ENCODE results near the gene CDC20. TPM values are rescaled to one million over a fixed set of nuclear protein-coding genes. Genes with fewer than 3 reads are reported as not detected.

CDC20 gene
- total and polyA plus RNA-seq, 4 donors: 3.6 to 6.1 (median 5.2) TPM

DNA sequence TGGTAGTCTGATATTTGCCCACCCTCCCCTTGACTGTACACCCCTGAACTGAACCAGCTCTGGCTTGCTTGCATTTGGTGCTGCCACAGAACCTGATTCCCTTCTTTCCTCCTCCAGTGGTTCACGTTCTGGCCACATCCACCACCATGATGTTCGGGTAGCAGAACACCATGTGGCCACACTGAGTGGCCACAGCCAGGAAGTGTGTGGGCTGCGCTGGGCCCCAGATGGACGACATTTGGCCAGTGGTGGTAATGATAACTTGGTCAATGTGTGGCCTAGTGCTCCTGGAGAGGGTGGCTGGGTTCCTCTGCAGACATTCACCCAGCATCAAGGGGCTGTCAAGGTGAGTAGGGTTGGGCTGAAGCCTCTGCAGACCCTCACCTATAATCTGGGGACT, 1.8 kb downstream of the CDC20 start:
- 70 to 79% methylated on average over 4 of the region's 4 CpGs for WGBS, 2 donors
- no peak overlapping the region for H3K9ac ChIP-seq (ENCODE audit: insufficient read depth in 1 of 2, low read length in 2 of 2)

DNA sequence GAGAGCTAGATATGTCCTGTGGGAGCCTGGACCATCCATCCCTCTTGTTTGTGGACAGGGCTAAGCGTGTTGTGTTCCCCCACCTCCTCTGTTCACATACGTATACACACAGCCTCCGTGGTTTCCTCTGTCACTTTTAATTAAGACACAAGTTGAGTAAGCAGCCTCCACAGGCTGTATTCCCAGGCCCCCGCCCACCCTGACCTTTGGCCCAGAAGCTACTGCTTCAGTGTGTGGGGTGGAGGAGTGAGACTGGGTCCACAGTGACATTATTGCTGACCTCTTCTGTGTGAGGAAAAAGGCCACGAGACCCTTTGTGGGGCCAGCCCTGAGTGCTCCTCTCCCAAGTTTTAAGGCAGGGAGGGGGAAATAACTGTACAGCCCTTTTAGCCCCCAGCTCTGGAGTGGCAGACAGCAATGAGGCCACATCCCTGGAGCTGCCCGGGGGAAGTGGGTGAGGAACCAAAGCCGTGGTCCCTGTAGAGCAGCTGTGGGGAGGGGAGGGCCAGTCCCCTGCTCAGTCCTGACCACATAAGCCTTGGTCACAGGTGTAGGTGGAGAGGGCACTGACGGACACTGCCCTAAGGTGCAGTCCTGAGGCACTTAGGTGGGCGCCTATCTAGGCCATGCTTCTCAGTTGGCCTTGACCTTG, 4.6 kb downstream of the CDC20 start:
- no peaks in the 10 kb centered on the region for H3K27me3 ChIP-seq (ENCODE audit: control insufficient read depth in 3 of 3, insufficient read depth in 3 of 3, low read length in 2 of 3)
- WGBS, 2 donors: 67 to 70% methylated on average over 9 of the region's 9 CpGs
- H3K9ac ChIP-seq (ENCODE audit: insufficient read depth in 1 of 2, low read length in 2 of 2): no peak overlapping the region
- peaks cover 11 to 40% (median 29%) of the 10 kb centered on the region in 4 donors for H3K36me3 ChIP-seq (ENCODE audit: control insufficient read depth in 4 of 4, insufficient read depth in 4 of 4, low read length in 4 of 4)
- ATAC-seq (ENCODE audit: insufficient read depth, low FRiP score) (no peak), DNase-seq (no peak)
- H3K27ac ChIP-seq (ENCODE audit: low read depth in 1 of 2, low read length in 1 of 2): no peak overlapping the region
- H3K9me3 ChIP-seq (ENCODE audit: control insufficient read depth in 4 of 4, insufficient read depth in 3 of 4, low read length in 3 of 4): no peaks in the 10 kb centered on the region
- H3K4me1 ChIP-seq (ENCODE audit: control insufficient read depth in 5 of 5, insufficient read depth in 5 of 5, low read length in 5 of 5): peaks cover 0 to 35% (median 13%) of the 10 kb centered on the region in 5 donors
- TF ChIP-seq, protein P1, sequence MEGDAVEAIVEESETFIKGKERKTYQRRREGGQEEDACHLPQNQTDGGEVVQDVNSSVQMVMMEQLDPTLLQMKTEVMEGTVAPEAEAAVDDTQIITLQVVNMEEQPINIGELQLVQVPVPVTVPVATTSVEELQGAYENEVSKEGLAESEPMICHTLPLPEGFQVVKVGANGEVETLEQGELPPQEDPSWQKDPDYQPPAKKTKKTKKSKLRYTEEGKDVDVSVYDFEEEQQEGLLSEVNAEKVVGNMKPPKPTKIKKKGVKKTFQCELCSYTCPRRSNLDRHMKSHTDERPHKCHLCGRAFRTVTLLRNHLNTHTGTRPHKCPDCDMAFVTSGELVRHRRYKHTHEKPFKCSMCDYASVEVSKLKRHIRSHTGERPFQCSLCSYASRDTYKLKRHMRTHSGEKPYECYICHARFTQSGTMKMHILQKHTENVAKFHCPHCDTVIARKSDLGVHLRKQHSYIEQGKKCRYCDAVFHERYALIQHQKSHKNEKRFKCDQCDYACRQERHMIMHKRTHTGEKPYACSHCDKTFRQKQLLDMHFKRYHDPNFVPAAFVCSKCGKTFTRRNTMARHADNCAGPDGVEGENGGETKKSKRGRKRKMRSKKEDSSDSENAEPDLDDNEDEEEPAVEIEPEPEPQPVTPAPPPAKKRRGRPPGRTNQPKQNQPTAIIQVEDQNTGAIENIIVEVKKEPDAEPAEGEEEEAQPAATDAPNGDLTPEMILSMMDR (IDR thresholded peaks at IDR 0.05; ENCODE audit: control extremely low read depth, extremely low read depth): no peak
- H3K4me3 ChIP-seq: no peak overlapping the region

More for the DNA sequence above, 1.8 kb downstream of the CDC20 start:
- peaks cover 11 to 40% (median 28%) of the 10 kb centered on the region in 4 donors for H3K36me3 ChIP-seq (ENCODE audit: control insufficient read depth in 4 of 4, insufficient read depth in 4 of 4, low read length in 4 of 4)
- no peak overlapping the region for H3K4me3 ChIP-seq
- no peaks in the 10 kb centered on the region for H3K27me3 ChIP-seq (ENCODE audit: control insufficient read depth in 3 of 3, insufficient read depth in 3 of 3, low read length in 2 of 3)
- ATAC-seq (ENCODE audit: insufficient read depth, low FRiP score): no peak
- no peaks in the 10 kb centered on the region for H3K9me3 ChIP-seq (ENCODE audit: control insufficient read depth in 4 of 4, insufficient read depth in 3 of 4, low read length in 3 of 4)
- DNase-seq: no peak
- TF ChIP-seq, protein P1 (IDR thresholded peaks at IDR 0.05; ENCODE audit: control extremely low read depth, extremely low read depth): no peak
- peaks cover 0 to 31% (median 6%) of the 10 kb centered on the region in 5 donors for H3K4me1 ChIP-seq (ENCODE audit: control insufficient read depth in 5 of 5, insufficient read depth in 5 of 5, low read length in 5 of 5)
- H3K27ac ChIP-seq (ENCODE audit: low read depth in 1 of 2, low read length in 1 of 2): no peak overlapping the region

DNA sequence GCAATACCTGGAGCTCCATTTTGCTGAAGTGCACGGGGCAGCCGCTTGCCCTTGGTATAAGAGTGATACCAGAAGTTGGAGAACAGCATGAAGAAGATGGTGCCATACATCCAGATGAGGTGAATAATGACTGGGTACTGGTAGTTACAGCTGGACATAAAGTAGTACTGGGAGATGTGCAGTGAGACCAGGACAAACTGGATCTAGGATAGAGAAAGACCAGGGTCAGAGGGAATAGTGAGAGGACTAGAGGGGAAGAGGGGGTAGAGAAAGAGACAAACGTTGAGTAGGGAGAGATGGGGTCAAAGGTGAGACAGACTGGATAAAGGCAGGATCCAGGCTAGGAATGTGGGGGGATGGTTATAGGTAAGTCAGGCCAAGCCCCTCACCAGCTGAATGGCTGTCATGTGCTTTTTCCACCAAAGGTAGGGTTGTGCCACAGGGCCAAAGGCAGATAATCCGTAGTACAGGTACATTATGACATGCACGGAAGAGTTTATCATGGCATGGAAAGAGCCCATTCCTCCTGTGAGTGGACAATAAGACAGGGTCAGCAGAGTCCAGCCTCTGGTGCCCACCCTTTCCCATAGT, 5.2 kb downstream of the CDC20 start:
- Histone ChIP-seq H3K4me3 (no peak overlapping the region), H3K27ac (ENCODE audit: low read depth in 1 of 2, low read length in 1 of 2) (no peak overlapping the region), H3K9ac (ENCODE audit: insufficient read depth in 1 of 2, low read length in 2 of 2) (no peak overlapping the region), H3K36me3 (ENCODE audit: control insufficient read depth in 4 of 4, insufficient read depth in 4 of 4, low read length in 4 of 4) (peaks cover 11 to 40% (median 29%) of the 10 kb centered on the region in 4 donors), H3K27me3 (ENCODE audit: control insufficient read depth in 3 of 3, insufficient read depth in 3 of 3, low read length in 2 of 3) (no peaks in the 10 kb centered on the region), H3K9me3 (ENCODE audit: control insufficient read depth in 4 of 4, insufficient read depth in 3 of 4, low read length in 3 of 4) (no peaks in the 10 kb centered on the region), H3K4me1 (ENCODE audit: control insufficient read depth in 5 of 5, insufficient read depth in 5 of 5, low read length in 5 of 5) (peaks cover 4 to 40% (median 11%) of the 10 kb centered on the region in 5 donors)
- TF ChIP-seq, protein P1 (IDR thresholded peaks at IDR 0.05; ENCODE audit: control extremely low read depth, extremely low read depth): no peak
- WGBS, 2 donors: 83 to 87% methylated on average over 5 of the region's 5 CpGs
- ATAC-seq (ENCODE audit: insufficient read depth, low FRiP score) (no peak), DNase-seq (no peak)
